HFFc6 (cell line): Measurements from ENCODE around the gene PLEKHA6. TPM values are rescaled to one million over a fixed set of nuclear protein-coding genes. Genes with fewer than 3 reads are reported as not detected.

Source experiments
- DNase-seq: peaks from one replicate; pipeline ENCODE4 v3.0.0-alpha.2; 2018
- H3K27ac Mint-ChIP-seq: 2 replicates; pipeline ENCODE4 v1.8.0; 2020; ENCODE audit warnings: mild to moderate bottlenecking, mixed read lengths
- H3K27me3 Mint-ChIP-seq: 2 replicates; pipeline ENCODE4 v1.8.0; 2021; ENCODE audit warnings: mild to moderate bottlenecking, moderate library complexity, mixed read lengths; ENCODE audit not compliant: insufficient read depth
- H3K36me3 Mint-ChIP-seq: 2 replicates; pipeline ENCODE4 v1.8.0; 2021; ENCODE audit warnings: low read depth, mixed read lengths
- H3K4me1 Mint-ChIP-seq: 2 replicates; pipeline ENCODE4 v1.8.0; 2020; ENCODE audit warnings: low read depth, mixed read lengths
- H3K4me3 Mint-ChIP-seq: 2 replicates; pipeline ENCODE4 v1.8.0; 2020; ENCODE audit warnings: mild to moderate bottlenecking, moderate library complexity, mixed read lengths
- H3K9me3 Mint-ChIP-seq: 2 replicates; pipeline ENCODE4 v1.8.0; 2020; ENCODE audit warnings: mild to moderate bottlenecking, mixed read lengths
- CTCF ChIP-seq: fragments of 200-600 bp; sonication (generic); IDR thresholded peaks from 2 replicates; pipeline ENCODE4 v1.5.0; 2021; ENCODE audit warnings: antibody characterized with exemption, mild to moderate bottlenecking
- total RNA-seq, 6 experiments: library from RNA; stranded (reverse); fragmentation: NEBNext Ultra II Directional; extraction: Animal tissue kit (Norgen Biotek cat#: 25700); gene quantifications; 2 replicates in 1 of 6; 3 replicates in 5 of 6; pipeline ENCODE4 v1.2.3, GENCODE V29; 2021

PLEKHA6 gene
- total RNA-seq, 6 experiments from 2014 or later, result 1.3 to 2.4 (median 1.5) TPM

GRCh38 chr1:204327359-204327758 is 32.4 kb downstream of the PLEKHA6 start:
- H3K27ac Mint-ChIP-seq, result no peak overlapping the region
- no peak overlapping the region for H3K4me3 Mint-ChIP-seq
- 0 out of 2 replicates have a peak, but pooled peaks cover 9% of the 10 kb centered on the region for H3K36me3 Mint-ChIP-seq

GRCh38 chr1:204326771-204327300 is 32.9 kb downstream of the PLEKHA6 start:
- Mint-ChIP-seq H3K4me3 (no peak overlapping the region), H3K36me3 (0 out of 2 replicates have a peak, but pooled peaks cover 9% of the 10 kb centered on the region), H3K9me3 (peaks cover 9% of the 10 kb centered on the region), H3K4me1 (peaks cover 29% of the 10 kb centered on the region), H3K27ac (no peak overlapping the region), H3K27me3 (peaks cover 4% of the 10 kb centered on the region)
- no peak for TF ChIP-seq CTCF
- no peak for DNase-seq

More at GRCh38 chr1:204327359-204327758, 32.4 kb downstream of the PLEKHA6 start:
- Mint-ChIP-seq H3K27me3 (peaks cover 4% of the 10 kb centered on the region), H3K4me1 (peaks cover 23% of the 10 kb centered on the region), H3K9me3 (peaks cover 9% of the 10 kb centered on the region)
- no peak for TF ChIP-seq CTCF
- DNase-seq, result no peak

- H3K4me3 Mint-ChIP-seq, result no peak overlapping the region
- peaks cover 38% of the 10 kb centered on the region for H3K4me1 Mint-ChIP-seq
- TF ChIP-seq CTCF, result no peak
- peaks cover 1% of the 10 kb centered on the region for H3K27me3 Mint-ChIP-seq
- no peak overlapping the region for H3K27ac Mint-ChIP-seq
- 0 out of 2 replicates have a peak, but pooled peaks cover 9% of the 10 kb centered on the region for H3K36me3 Mint-ChIP-seq
- no peak for DNase-seq
- H3K9me3 Mint-ChIP-seq, result peaks cover 9% of the 10 kb centered on the region
Observed at GRCh38 chr1:204325944-204326343, 33.8 kb downstream of the PLEKHA6 start.

GRCh38 chr1:204323887-204324286 is 35.8 kb downstream of the PLEKHA6 start:
- Mint-ChIP-seq H3K4me1 (peaks cover 58% of the 10 kb centered on the region), H3K36me3 (0 out of 2 replicates have a peak, but pooled peaks cover under 1% of the 10 kb centered on the region), H3K27me3 (peaks cover 1% of the 10 kb centered on the region; the same call in 1 of the 2 replicates), H3K27ac (peak overlapping the region; percentile 61; the same call in 1 of the 2 replicates), H3K4me3 (peak overlapping the region; percentile 18; the same call in 1 of the 2 replicates), H3K9me3 (peaks cover under 1% of the 10 kb centered on the region; the same call in 1 of the 2 replicates)
- peak; percentile 55 for DNase-seq
- TF ChIP-seq CTCF, result peak; percentile 16; the same call in 1 of the 2 replicates

GRCh38 chr1:204322339-204322868 is 37.3 kb downstream of the PLEKHA6 start:
- TF ChIP-seq CTCF, result no peak

More at GRCh38 chr1:204322339-204322868, 37.3 kb downstream of the PLEKHA6 start:
- Mint-ChIP-seq H3K4me1 (peaks cover 64% of the 10 kb centered on the region), H3K36me3 (no peaks in the 10 kb centered on the region), H3K4me3 (no peak overlapping the region), H3K9me3 (no peaks in the 10 kb centered on the region), H3K27me3 (peaks cover 1% of the 10 kb centered on the region; the same call in 1 of the 2 replicates), H3K27ac (peak overlapping the region; percentile 78; the same call in 1 of the 2 replicates)
- no peak for DNase-seq
